COLO829 (cell line): ENCODE data around the gene PRLR.
A peak's percentile ranks its signal among the peaks of the same experiment; 100 is the strongest.
"Not testable (repeated sequence)": the region's sequence is repeated elsewhere in the genome, so short reads cannot be mapped to it uniquely, and the experiment has no call there.

ENCODE experiments used
- DNase-seq: peaks from one replicate; pipeline ENCODE4 v3.0.0; 2012; ENCODE audit warnings: low spot score

PRLR gene

DNA sequence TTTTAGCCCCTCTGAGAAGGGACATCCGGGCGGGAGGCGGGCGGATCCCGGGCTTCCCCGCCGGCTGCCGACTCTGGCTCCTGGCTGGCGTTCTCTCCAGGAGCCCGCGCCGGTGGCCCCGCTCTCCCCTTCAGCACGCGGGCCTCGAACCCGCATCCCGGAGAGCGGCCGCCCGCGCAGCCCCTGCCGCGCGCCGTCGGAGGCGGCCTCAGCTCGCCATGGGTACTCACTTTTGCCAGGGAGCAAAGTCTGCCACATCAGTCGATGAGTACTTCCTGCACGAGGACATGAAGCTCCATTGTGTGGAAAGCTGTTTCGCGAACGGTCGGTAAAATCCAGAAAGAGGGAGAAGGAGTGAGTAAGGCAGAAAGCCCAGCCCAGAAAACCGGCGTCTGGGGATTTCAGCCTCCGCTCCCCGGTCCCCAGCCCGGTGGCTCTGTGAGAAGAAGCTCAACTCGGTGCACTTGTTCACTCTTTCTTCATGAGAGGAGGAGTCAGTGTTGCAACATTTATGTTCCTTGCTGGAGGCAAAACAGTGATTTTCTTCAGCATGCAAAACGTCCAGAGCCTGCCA, at the start of gene PRLR:
TSS of gene PRLR (minus strand) at position 450 of the 574 bp plus-strand sequence. CDS start 140,867 bp downstream, outside the sequence.
- no peak for DNase-seq

GRCh38 chr5:35274839-35275509, 44.7 kb upstream of the PRLR start:
- no peak for DNase-seq

GRCh38 chr5:35269006-35269405, 38.7 kb upstream of the PRLR start:
- DNase-seq: no peak

GRCh38 chr5:35266276-35266675, 36.0 kb upstream of the PRLR start:
- no peak for DNase-seq

GRCh38 chr5:35264509-35264908, 34.2 kb upstream of the PRLR start:
- DNase-seq: no peak

DNA sequence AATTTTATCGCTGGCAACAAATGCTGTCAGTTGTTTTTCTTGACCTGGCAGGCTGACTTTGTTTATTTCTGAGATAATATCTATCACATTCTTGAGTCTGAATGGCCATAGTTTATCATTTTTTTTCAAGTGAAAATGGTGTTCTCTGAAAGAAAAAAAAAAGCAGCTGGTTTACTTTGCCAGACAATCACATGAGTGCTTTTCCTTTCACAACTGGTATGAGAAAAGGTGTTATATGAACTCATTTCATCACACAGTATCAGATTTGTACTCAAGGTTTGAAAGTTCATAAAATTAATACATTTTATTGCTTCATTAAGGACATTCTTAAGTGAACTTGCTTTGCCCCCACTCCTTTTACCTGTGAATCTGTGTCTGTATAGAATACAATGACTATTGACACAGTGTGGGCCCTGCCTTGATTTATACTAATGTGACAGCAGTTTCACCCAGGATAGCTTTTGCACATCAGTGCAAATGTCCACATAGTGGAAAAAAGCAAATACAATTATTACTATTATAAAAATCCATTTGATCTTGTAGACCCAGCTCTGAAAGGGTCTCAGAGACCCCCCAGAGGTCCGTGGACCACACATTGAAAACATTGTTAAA, 33.1 kb upstream of the PRLR start:
- no peak for DNase-seq

GRCh38 chr5:35253582-35253981, 23.3 kb upstream of the PRLR start:
- no peak for DNase-seq

- DNase-seq: no peak
Measured at GRCh38 chr5:35252963-35253362, 22.7 kb upstream of the PRLR start.

GRCh38 chr5:35248843-35249780, 18.8 kb upstream of the PRLR start:
- no peak for DNase-seq

DNA sequence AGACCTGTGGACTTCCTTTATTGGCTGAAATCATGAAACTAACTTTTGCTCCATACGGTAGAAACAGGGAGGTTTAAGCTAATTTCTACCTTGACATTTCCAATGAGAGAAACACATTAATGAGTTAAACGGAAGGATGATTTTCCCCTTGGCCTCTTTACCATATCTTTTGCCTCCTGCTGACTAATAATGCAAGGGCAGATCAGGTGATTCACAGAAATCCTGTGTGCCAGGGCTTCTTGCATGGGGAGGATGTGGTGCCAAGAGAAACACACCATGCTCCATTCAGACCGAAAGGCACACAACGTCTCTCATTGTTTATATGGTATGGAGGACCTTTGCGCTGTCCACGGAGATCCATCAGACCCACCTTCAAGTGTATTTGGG, 17.4 kb upstream of the PRLR start:
- peak; percentile 60 for DNase-seq

GRCh38 chr5:35246900-35247647, 16.8 kb upstream of the PRLR start:
- DNase-seq: no peak

GRCh38 chr5:35246411-35246810, 16.1 kb upstream of the PRLR start:
- no peak for DNase-seq

DNA sequence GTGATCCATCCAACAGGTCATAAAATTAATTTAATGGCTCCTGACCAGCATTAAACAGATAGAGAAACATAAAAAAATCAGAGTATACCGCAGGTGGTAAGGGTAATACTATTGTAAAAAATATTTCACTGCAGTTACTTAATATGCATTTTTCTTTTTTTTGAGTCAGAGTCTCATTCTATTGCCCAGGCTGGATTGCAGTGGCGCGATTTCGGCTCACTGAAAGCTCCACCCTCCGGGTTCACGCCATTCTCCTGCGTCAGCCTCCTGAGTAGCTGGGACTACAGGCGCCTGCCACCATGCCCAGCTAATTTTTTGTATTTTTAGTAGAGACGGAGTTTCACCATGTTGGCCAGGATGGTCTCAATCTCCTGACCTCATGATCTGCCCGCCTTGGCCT, 15.1 kb upstream of the PRLR start:
- not testable (repeated sequence) for DNase-seq

GRCh38 chr5:35244171-35244570, 13.9 kb upstream of the PRLR start:
- DNase-seq: no peak

GRCh38 chr5:35242702-35243258, 12.5 kb upstream of the PRLR start:
- DNase-seq: no peak

- DNase-seq: no peak
Measured at GRCh38 chr5:35240892-35241291, 10.6 kb upstream of the PRLR start.

- no peak for DNase-seq
Measured at GRCh38 chr5:35239911-35240610, 9.8 kb upstream of the PRLR start.

GRCh38 chr5:35239476-35239875, 9.2 kb upstream of the PRLR start:
- DNase-seq: no peak

GRCh38 chr5:35237580-35238376, 7.5 kb upstream of the PRLR start:
- DNase-seq: no peak

GRCh38 chr5:35236770-35237169, 6.5 kb upstream of the PRLR start:
- no peak for DNase-seq
